CD4-positive, alpha-beta T cell treated with Interleukin-15 for 1 hour (primary cell): Measurements from ENCODE around the gene RAB31.

Experiments
- DNase-seq: peaks from one replicate; pipeline ENCODE4 v3.0.0-alpha.2; 2020

Gene RAB31

GRCh38 chr18:9796935-9797549 lies 88.9 kb downstream of the RAB31 start:
- DNase-seq: no peak

DNA sequence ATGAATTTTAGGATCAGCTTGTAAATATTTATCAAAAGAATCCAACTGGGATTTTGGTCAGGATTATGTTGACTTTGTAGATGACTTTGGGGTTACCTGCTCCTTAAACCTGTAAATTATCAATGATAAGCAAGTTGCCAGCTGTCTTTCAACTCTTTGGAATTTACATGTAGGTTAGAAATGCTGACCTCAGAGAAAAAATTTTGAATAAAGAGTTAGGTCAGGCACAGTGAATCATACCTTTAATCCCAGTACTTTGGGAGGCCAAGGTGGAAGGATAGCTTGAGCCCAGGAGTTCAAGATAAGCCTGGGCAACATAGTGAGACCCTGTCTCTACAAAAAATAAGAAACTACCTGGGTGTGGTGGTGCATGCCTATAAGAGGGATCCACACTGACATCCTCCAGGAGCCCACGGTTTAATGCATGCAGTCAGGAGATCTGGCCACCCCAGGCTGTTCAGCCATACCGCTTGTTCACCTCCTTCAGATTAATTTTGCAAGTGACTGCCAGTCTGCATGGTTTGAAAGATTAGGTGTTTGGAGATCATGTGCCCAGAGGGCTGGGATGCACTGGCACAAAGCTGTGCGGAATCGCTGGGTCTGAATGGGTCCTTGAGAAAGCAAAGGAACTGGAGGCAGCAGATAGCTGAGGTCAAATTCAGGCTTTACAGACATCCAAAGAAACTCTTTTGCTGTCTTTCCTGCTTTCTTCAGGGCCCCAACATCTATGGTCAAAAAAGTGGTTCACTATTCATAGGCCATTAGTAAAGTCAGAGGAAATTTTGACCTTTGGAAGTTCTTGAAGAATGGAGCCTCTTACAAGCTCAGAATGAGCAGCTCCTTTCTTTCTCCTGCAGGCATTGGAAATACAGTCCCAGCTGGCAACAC lies 94.3 kb downstream of the RAB31 start:
- DNase-seq: no peak

GRCh38 chr18:9803063-9803697 lies 95.1 kb downstream of the RAB31 start:
- DNase-seq: no peak

DNA sequence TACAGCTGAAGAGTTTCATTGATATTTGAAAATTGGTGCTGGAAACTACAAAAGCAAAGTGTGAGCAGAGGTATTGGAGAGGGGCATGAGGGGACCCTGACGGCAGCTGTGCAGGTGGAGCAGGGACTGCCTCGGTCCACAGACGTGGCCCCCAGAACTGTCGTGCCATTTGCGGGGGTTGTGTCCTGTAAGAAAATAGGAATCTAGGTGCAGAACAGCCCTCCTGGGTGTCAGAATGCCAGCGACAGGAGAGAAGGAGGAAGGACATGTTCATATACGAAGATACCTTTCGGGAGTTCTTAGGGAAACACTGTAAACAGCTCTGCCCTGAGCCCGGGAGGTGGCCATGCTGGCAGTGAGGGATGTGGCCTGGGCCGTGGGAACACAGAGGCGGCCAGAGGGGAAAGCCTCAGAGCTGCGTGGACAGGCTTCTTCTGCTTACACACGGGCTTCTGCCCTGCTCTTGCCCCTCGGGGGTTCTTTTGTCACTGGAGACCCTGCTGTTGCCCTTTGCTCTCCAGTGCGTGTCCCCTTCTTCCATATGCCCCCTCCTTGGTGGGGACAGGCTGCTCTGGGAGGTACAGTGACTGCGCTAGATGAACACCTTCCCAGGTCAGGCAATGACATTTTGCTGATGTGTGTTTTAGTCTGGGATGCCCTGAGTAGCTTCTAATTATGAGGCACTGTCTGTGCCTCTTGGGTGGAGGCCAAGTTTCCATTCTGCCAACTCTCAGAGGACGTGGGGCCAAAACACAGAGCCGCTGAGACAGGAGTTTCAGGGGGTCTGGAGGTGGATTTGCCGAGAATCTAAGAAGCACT lies 95.8 kb downstream of the RAB31 start:
- no peak for DNase-seq

DNA sequence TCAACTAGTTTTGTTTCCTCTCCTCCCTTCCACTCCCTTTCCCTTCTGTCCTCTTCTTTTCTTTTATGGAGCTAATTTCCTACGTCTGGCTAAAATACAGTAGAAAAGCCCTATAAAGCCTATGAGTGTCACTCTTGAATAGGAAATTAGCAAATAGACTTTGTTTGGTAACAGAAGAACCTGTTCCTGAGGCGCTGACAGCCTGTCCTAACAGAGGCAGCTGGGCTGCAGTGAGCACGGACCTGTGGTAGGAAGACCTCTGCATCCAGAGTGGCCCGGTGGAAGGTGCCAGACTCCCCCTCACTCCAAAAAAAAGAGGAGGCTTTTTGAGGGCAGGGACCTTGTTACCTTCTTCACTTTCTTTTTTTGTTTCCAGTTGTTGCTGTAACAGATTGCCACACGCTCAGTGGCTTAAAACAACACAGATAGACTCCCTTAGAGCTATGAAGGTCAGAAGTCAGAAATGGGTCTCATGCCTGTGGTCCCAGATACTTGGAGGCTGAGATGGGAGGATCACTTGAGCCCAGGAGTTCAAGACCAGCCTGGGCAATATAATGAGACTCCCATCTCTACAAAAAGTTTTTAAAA lies 96.5 kb downstream of the RAB31 start:
- no peak for DNase-seq

DNA sequence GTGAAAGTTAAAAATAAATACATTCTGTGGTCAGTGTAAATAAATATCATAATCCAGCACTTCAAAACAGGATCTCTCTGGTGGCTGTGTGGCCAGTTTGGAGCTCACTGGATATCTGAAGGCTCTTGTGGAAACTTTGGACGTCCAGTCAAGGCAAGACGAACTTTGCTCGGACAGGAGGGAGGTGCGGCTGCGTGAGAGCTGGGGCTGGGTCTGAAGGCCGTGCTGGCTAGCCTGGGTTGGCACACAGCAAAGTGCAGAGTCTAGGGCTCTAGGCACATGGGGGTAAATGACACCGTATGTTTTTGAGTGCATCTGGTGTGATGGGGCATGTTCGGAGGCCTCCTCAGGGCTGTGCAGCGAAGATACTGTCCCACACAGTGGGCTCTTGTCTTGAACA lies 98.8 kb downstream of the RAB31 start:
- no peak for DNase-seq

DNA sequence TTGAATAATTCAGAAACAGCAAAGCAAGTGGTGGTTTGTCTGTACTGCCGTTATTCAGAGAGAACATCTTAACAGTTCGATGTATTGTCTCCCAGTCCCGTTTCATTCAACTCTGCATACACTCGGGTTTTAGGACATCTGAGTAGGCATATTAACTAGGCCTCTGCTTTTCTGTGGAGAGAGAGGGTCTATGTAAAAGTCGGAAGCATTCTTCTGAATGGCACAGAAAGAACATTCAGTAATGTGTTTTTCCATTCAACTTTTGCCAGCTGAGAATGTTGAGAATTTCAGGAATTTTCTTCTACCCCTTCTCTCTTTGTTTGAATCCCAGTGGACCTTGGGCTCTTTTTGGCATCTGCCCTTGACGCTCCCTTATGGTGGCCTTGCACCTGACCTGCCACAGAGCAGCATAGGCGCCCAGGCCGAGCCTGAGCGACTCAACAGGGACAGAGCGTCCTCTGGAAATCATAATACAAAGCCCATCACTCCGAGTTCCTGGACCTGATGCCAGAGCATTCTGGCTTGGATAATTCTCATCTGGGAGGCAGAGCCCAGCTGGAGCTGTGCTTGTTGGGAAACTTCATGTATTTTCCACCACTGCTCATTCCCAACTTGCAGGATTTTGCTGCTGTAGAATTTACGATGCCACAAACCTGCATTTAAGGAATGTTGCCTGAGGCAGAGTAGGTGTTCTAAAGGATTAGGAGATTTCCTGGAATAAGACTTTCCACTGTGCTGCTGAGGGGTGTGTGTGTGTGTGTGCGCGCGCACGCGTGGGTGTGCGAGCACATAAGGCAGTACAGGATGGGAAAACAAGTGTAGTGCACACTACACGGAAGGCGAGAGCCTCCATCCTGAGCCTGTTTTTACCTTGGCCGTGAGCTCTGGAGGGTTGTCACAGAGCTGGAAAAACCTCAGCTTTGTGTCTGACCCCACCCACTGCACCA lies 100.5 kb downstream of the RAB31 start:
- DNase-seq: no peak

DNA sequence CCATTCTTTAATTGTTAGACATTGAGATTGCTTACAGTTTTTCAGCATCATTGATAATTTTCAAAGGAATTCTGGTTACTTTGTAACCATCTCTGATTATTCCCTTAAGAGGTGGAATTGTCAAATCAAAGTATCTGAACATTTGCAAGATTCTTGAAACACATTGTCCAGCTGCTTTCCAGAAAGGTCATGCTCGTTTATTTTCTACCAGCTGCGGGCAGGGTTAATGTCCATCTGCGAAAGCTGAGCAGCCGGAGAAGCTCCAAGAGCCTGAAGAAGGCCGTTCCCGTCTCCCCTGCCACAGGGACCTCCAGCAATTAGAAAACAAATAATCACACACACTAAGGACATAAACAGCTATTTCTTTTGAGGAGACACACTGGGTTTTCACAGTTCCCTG lies 101.6 kb downstream of the RAB31 start:
- DNase-seq: no peak

GRCh38 chr18:9810299-9810698 lies 102.2 kb downstream of the RAB31 start:
- DNase-seq: no peak

GRCh38 chr18:9810994-9811705 lies 103.0 kb downstream of the RAB31 start:
- DNase-seq: no peak

GRCh38 chr18:9811978-9812377 lies 103.9 kb downstream of the RAB31 start:
- DNase-seq: no peak

DNA sequence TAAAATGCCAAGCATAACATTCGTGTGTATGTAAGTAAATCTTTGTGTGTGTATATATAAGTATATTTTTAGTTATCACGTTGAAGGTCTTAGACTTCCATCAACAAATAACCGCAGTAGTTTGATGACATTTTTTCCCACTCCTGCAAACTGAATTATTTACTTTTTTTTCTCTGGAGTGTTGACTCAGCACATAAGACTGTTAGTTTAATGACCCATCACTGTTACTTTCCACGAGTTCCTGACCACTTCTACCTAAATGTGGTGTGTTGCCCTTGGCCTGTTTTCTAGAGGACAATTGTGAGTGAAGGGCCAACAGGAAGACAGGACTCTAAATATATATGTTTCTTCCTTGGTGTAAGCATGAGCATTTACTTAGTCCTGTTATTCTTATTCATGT lies 106.3 kb downstream of the RAB31 start:
- no peak for DNase-seq

GRCh38 chr18:9817286-9817685 lies 109.2 kb downstream of the RAB31 start:
- DNase-seq: no peak

- no peak for DNase-seq
Measured at GRCh38 chr18:9817725-9818422, 109.8 kb downstream of the RAB31 start.

- DNase-seq: no peak
Measured at GRCh38 chr18:9818423-9818734, 110.3 kb downstream of the RAB31 start.

DNA sequence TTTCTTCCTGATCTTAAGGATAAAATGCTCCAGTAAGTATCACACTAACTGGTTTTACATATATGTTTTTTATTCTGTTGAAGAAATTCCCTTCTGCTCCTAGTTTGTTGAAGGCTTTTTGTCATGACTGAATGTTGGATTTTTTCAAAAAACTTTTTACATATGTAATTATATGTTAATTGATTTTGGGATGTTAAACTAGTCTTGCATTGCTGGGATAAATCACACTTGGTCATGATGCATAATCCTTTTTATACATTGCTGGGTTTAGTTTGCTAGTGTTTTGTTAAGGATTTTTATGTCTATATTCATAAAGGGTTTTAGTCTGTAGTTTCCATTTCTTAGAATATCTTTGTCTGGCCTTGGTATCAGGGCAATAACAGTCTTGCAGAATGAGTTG lies 112.0 kb downstream of the RAB31 start:
- DNase-seq: no peak

DNA sequence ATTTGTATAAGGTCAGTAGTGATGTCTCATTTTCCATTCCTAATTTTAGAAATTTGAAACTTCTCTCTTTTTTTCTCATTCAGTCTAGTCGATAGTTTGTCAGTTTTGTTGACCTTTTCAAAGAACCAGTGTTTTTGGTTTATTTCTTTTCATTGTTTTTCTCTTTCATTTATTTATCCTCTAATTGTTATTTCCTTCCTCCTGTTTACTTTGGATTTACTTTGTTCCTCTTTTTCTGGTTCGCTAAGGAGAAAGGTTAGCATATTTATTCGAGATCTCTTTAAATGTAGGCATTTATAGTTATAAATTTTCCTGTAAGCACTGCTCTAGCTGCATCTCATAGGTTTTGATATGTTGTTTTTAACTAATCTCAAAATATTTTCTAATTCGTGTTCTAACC lies 112.6 kb downstream of the RAB31 start:
- no peak for DNase-seq

DNA sequence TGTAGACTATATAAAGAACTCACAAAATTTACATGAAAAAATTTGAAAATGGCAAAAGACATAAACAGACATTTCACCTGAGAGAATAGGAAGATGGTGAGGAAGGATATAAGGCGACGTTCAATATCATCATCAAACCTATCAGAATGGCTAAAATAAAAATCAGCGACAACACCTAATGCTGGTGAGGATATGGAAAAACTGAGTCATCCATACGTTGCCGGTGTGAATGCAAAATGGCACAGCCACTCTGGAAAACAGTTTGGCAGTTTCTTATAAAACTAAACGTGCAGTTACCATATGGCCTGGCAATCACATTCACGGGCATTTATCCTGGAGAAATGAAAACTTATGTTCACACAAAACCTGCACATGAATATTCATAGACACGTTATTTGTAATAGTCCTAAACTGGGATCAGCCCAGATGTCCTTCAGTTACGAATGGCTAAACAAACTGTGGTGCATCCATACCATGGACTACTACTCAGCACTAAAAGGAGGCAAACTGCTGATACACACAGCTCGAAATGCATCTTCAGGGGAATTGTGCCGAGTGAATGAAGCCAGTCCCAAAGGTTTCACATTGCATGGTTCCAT lies 114.6 kb downstream of the RAB31 start:
- DNase-seq: no peak

GRCh38 chr18:9823805-9824473 lies 115.8 kb downstream of the RAB31 start:
- DNase-seq: no peak

DNA sequence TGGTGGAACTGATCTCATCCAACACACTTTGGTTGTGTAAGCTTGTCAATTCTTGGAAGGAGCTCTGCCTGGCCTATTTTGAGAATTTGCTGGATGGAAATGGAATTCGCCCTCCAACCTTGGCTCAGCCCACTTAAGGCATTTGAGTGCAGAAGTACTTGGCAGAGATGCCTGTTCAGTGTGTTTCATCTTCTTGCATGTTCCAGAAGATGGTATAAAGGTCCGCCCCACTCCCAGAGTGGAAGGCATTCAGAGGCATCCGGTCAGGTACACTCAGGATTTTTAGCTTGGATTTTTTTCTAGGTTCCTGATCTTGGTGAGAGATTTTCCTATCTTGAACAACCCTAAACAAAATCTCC lies 116.4 kb downstream of the RAB31 start:
- no peak for DNase-seq
